Endodermal cell (in vitro differentiated cells): Measurements from ENCODE around the gene ARHGAP40. TPM values are rescaled to one million over a fixed set of nuclear protein-coding genes. Genes with fewer than 3 reads are reported as not detected.
A peak's percentile ranks its signal among the peaks of the same experiment; 100 is the strongest.

Source experiments
- DNase-seq: peaks from one replicate; pipeline ENCODE4 v3.0.0-alpha.2; 2017
- H3K27ac ChIP-seq: 2 replicates; pipeline ENCODE4 v1.5.1; 2013; ENCODE audit warnings: mild to moderate bottlenecking, low read depth, low read length, moderate library complexity
- H3K27me3 ChIP-seq: 2 replicates; pipeline ENCODE4 v1.6.1; 2013; ENCODE audit warnings: mild to moderate bottlenecking, low read length, moderate library complexity; ENCODE audit not compliant: insufficient read depth, control insufficient read depth, poor library complexity, severe bottlenecking
- H3K36me3 ChIP-seq: 2 replicates; pipeline ENCODE4 v1.7.0; 2013; ENCODE audit warnings: mild to moderate bottlenecking, low read length, moderate library complexity; ENCODE audit not compliant: control insufficient read depth, insufficient read depth
- H3K4me1 ChIP-seq: one replicate; pipeline ENCODE4 v1.7.0; 2013; ENCODE audit warnings: low read length; ENCODE audit not compliant: control insufficient read depth, insufficient read depth
- H3K4me3 ChIP-seq: 2 replicates; pipeline ENCODE4 v1.5.1; 2013; ENCODE audit warnings: mild to moderate bottlenecking, low read length, moderate library complexity
- H3K9ac ChIP-seq: 2 replicates; pipeline ENCODE4 v1.6.1; 2013; ENCODE audit warnings: mild to moderate bottlenecking, low read length, moderate library complexity; ENCODE audit not compliant: poor library complexity, severe bottlenecking; ENCODE audit errors: extremely low read depth
- H3K9me3 ChIP-seq: 2 replicates; pipeline ENCODE4 v1.6.1; 2013; ENCODE audit warnings: mild to moderate bottlenecking, low read length, moderate library complexity; ENCODE audit not compliant: control insufficient read depth
- H3K27ac Mint-ChIP-seq: 2 replicates; pipeline ENCODE4 v1.8.0; 2020; ENCODE audit warnings: mixed read lengths
- H3K27me3 Mint-ChIP-seq: 2 replicates; pipeline ENCODE4 v1.8.0; 2021; ENCODE audit warnings: mild to moderate bottlenecking, mixed read lengths; ENCODE audit not compliant: insufficient read depth
- H3K36me3 Mint-ChIP-seq: 2 replicates; pipeline ENCODE4 v1.8.0; 2020; ENCODE audit warnings: low read depth, mixed read lengths
- H3K4me1 Mint-ChIP-seq: 2 replicates; pipeline ENCODE4 v1.8.0; 2020; ENCODE audit warnings: mixed read lengths
- H3K4me3 Mint-ChIP-seq: 2 replicates; pipeline ENCODE4 v1.8.0; 2020; ENCODE audit warnings: mild to moderate bottlenecking, moderate library complexity, mixed read lengths
- H3K9me3 Mint-ChIP-seq: 2 replicates; pipeline ENCODE4 v1.8.0; 2020; ENCODE audit warnings: mild to moderate bottlenecking, mixed read lengths
- WGBS, 2 experiments: methylation state at CpG; one replicate each; pipeline versions ENCODE4 v1.1.5 to v1.1.7; 2013; ENCODE audit warnings: missing lambda C conversion rate in 2 of 2, mixed read lengths in 1 of 2; ENCODE audit not compliant: insufficient coverage in 1 of 2, insufficient read length in 1 of 2; 5-methylcytosine and 5-hydroxymethylcytosine counted together
- total RNA-seq, 2 donors: library from RNA; stranded (reverse); fragmentation: NEBNext Ultra II Directional in 1 of 2; extraction: Animal tissue kit (Norgen Biotek cat#: 25700) in 1 of 2; gene quantifications; 2 replicates in 1 of 2; 3 replicates in 1 of 2; pipeline ENCODE4 v1.2.1, GENCODE V29; 2021
- TF ChIP-seq, protein P1 (sequence below): fragments of 200-600 bp; sonication (generic); conservative IDR thresholded peaks from 2 replicates; pipeline ENCODE4 v1.5.0; 2021; ENCODE audit warnings: antibody characterized with exemption, mild to moderate bottlenecking

ARHGAP40 gene
- total RNA-seq, 2 donors from 2014 or later = 5.5 to 18.5 TPM

DNA sequence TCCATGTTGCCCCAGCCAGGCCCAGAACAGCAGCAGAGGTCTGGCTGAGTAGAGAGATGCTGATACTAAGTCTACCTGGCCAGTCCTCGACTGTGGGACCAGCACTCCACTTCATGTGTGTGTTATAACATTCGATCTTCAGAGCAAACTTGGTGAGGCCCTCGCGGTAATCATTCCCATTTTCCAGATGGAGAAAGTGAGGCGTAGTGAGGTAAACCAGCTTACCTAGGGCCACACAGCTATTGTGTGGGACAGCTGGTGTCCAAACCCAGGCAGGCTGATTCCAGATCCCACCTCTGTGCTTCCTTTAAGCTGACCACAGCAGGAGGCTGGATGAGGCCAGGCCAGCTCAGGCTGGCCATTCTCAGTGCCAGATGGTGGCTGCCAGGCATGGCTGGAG is 75.0 kb downstream of the ARHGAP40 start:
- Histone ChIP-seq H3K27me3 (peaks cover 69% of the 10 kb centered on the region), H3K9ac (no peak overlapping the region), H3K4me3 (no peak overlapping the region), H3K36me3 (no peaks in the 10 kb centered on the region), H3K27ac (no peak overlapping the region), H3K4me1 (no peaks in the 10 kb centered on the region), H3K9me3 (no peaks in the 10 kb centered on the region)
- 85 to 95% methylated on average over 4 to 5 of the region's 5 CpGs for WGBS, 2 experiments
- TF ChIP-seq, protein P1, sequence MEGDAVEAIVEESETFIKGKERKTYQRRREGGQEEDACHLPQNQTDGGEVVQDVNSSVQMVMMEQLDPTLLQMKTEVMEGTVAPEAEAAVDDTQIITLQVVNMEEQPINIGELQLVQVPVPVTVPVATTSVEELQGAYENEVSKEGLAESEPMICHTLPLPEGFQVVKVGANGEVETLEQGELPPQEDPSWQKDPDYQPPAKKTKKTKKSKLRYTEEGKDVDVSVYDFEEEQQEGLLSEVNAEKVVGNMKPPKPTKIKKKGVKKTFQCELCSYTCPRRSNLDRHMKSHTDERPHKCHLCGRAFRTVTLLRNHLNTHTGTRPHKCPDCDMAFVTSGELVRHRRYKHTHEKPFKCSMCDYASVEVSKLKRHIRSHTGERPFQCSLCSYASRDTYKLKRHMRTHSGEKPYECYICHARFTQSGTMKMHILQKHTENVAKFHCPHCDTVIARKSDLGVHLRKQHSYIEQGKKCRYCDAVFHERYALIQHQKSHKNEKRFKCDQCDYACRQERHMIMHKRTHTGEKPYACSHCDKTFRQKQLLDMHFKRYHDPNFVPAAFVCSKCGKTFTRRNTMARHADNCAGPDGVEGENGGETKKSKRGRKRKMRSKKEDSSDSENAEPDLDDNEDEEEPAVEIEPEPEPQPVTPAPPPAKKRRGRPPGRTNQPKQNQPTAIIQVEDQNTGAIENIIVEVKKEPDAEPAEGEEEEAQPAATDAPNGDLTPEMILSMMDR = no peak
- H3K4me3 Mint-ChIP-seq = no peak overlapping the region
- H3K27ac Mint-ChIP-seq = no peak overlapping the region
- DNase-seq = no peak
- H3K36me3 Mint-ChIP-seq = no peaks in the 10 kb centered on the region
- peaks cover 84% of the 10 kb centered on the region for H3K27me3 Mint-ChIP-seq
- peaks cover 5% of the 10 kb centered on the region for H3K4me1 Mint-ChIP-seq
- H3K9me3 Mint-ChIP-seq = no peaks in the 10 kb centered on the region

DNA sequence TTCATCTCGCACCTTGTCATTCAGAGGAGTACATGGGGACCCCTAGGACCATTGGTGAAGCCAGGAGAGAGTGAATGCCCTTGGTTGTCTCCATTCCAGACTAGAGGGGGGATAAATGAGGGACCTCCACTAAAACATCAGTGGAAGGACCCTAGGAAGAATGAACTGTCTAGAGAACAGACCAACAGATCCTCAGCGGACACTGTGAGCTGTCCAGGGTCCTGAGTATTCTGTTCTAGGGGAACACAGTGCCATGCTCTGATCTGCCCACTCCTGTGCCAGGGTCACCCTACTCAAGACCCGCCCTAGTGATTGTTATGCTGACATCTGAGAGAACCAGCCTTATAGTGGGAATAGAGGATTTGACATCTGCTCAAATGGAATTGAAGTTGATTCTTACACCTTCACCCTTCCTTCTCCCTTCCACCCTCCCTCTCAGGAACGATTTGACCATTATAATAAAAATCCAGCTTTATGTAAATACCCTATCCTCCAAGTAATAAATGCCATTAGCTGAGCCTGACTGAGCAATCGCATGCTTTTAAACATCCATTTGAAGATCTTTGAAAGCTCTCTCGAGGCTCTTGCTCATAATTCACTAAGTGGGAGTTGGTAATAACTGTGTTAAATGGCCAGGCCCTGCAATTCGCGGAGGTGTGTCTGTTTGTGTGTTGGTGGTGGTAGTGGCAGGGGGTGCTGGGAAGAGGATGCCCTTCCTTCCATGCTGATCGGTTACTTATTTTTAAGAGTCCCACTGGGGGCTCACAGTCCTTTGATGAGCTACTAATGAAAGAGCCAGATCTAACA is 79.1 kb downstream of the ARHGAP40 start:
- TF ChIP-seq, protein P1 = no peak
- peak; percentile 91 for DNase-seq
- Mint-ChIP-seq H3K4me3 (no peak overlapping the region), H3K4me1 (no peaks in the 10 kb centered on the region), H3K36me3 (no peaks in the 10 kb centered on the region), H3K27me3 (peaks cover 83% of the 10 kb centered on the region), H3K9me3 (no peaks in the 10 kb centered on the region), H3K27ac (no peak overlapping the region)
- no peak overlapping the region for H3K4me3 ChIP-seq
- 58 to 74% methylated on average over 4 to 9 of the region's 9 CpGs for WGBS, 2 experiments
- H3K27me3 ChIP-seq = peaks cover 82% of the 10 kb centered on the region
- H3K9ac ChIP-seq = no peak overlapping the region
- no peaks in the 10 kb centered on the region for H3K9me3 ChIP-seq
- no peak overlapping the region for H3K27ac ChIP-seq
- no peaks in the 10 kb centered on the region for H3K36me3 ChIP-seq
- no peaks in the 10 kb centered on the region for H3K4me1 ChIP-seq

DNA sequence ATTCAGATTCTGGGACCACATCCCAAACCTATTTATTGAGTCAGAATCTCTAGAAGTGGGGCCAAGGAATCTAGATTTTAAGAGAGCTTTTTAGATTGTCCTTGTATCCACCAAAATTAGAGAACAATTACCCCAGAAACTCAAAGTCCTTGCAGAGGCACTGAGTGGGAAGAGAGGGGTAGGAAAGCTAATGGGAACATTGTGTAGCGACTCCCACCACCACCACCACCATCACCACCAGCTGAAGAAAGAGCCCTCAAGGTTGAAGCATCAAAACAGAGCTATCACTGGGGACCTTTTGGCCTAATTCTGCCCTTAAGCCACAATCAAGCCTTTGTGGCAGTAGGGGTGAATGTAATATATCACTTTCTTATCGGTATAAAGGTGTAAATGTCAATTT is 83.7 kb downstream of the ARHGAP40 start:
- peaks cover 73% of the 10 kb centered on the region for H3K27me3 Mint-ChIP-seq
- H3K36me3 Mint-ChIP-seq = no peaks in the 10 kb centered on the region
- no peak overlapping the region for H3K27ac Mint-ChIP-seq
- WGBS, 2 experiments = 89 to 100% methylated on average over 1 of the region's 2 CpGs
- TF ChIP-seq, protein P1 = no peak
- Histone ChIP-seq H3K4me3 (no peak overlapping the region), H3K36me3 (no peaks in the 10 kb centered on the region), H3K27ac (no peak overlapping the region), H3K27me3 (peaks cover 96% of the 10 kb centered on the region), H3K9ac (no peak overlapping the region), H3K4me1 (no peaks in the 10 kb centered on the region), H3K9me3 (no peaks in the 10 kb centered on the region)
- no peak overlapping the region for H3K4me3 Mint-ChIP-seq
- H3K4me1 Mint-ChIP-seq = no peaks in the 10 kb centered on the region
- H3K9me3 Mint-ChIP-seq = no peaks in the 10 kb centered on the region
- DNase-seq = no peak
